Mammary epithelial cell (primary cell): Measurements from ENCODE around the gene CELA3B.
"Not testable (repeated sequence)": the region's sequence is repeated elsewhere in the genome, so short reads cannot be mapped to it uniquely, and the experiment has no call there.

Source experiments
- CTCF ChIP-seq, 2 donors: IDR thresholded peaks in 1 of 2; conservative IDR thresholded peaks in 1 of 2; 2 replicates each; pipeline ENCODE4 v1.5.1; 2011 to 2012; ENCODE audit warnings: inconsistent platforms in 2 of 2, low read length in 2 of 2, mild to moderate bottlenecking in 2 of 2, control low read depth in 1 of 2, low read depth in 1 of 2; ENCODE audit not compliant: insufficient read depth in 1 of 2; ENCODE audit errors: extremely low read depth in 1 of 2
- EZH2 ChIP-seq: IDR thresholded peaks from 2 replicates; pipeline ENCODE4 v1.6.1; 2012; ENCODE audit warnings: low read length, inconsistent platforms, borderline replicate concordance

DNA sequence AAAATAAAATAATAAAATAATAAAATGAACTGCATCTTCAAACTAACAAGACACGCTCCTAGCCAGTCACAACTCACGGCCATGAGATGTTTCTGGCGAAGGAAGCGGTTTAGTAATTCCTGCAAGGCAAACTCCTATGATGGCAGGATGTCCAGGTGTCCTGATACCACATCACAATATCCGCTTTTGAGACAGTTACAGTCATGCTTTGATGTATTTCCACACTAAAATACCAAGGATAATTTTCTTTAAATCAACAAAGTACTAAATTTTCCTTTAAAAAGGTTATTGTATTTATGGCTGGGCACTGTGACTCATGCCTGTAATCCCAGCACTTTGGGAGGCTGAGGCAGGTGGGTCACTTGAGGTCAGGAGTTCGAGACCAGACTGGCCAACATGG is 9.6 kb upstream of the CELA3B start:
- TF ChIP-seq CTCF (conservative IDR thresholded peaks at IDR 0.05 in 1 of 2, IDR thresholded peaks at IDR 0.05 in 1 of 2; ENCODE audit: extremely low read depth in 1 of 2, insufficient read depth in 1 of 2, low read depth in 1 of 2, low read length in 2 of 2); EZH2: not testable (repeated sequence)
